K562 (cell line): ENCODE results near the gene SOHLH2. TPM values are rescaled to one million over a fixed set of nuclear protein-coding genes. Genes with fewer than 3 reads are reported as not detected.

ENCODE experiments used
- ATAC-seq: fragments of 200-7000 bp; cut with Tn5 transposase; 3 replicates; pipeline ENCODE4 v1.9.1; 2020; ENCODE audit warnings: moderate library complexity
- BruUV-seq: library from RNA; stranded (reverse); fragments of 400-500 nt; replicated peaks from 2 replicates; lab custom pipeline; 2021; lab: Mats Ljungman, UMichigan
- CTCF ChIA-PET: fragments of 300-600 bp; formaldehyde crosslinking; extraction: SDS; loops from one replicate; lab custom pipeline; 2021; ENCODE audit warnings: low intra/inter-chr PET ratio; lab: Yijun Ruan, JAX
- POLR2A ChIA-PET: fragments of 300-600, 350-650 bp; sonication (Branson Sonifier 250); formaldehyde crosslinking; extraction: SDS; loops from one replicate; lab custom pipeline; 2021; ENCODE audit warnings: antibody characterized with exemption, inconsistent platforms; lab: Yijun Ruan, JAX
- DNase-seq, 4 experiments: peaks; one replicate each; pipeline versions ENCODE4 v3.0.0 to v3.0.0-alpha.2; 2011 to 2018; ENCODE audit warnings: low spot score in 3 of 4, mixed read lengths in 3 of 4; ENCODE audit errors: extremely low read depth in 1 of 4
- FAIRE-seq: peaks from 2 replicates; lab custom pipeline; 2011; peaks lifted over from hg19 to GRCh38; lab: Jason Lieb, UNC
- H2AFZ ChIP-seq: 2 replicates; pipeline ENCODE4 v1.6.0; 2011; ENCODE audit warnings: low read depth, low read length, control low read depth, inconsistent platforms
- H3K27ac ChIP-seq: fragments of 200-600 bp; 3 replicates; pipeline ENCODE4 v1.8.0; 2011; ENCODE audit warnings: low read depth, mild to moderate bottlenecking, control low read depth, inconsistent platforms, low read length, moderate library complexity, mixed read lengths; ENCODE audit errors: extremely low read depth
- H3K27me3 ChIP-seq, 2 experiments: fragments of 300-600 bp in 1 of 2; 2 replicates in 1 of 2; 3 replicates in 1 of 2; pipeline versions ENCODE4 v1.6.0 to v1.8.0; 2011; ENCODE audit warnings: inconsistent platforms in 2 of 2, low read length in 2 of 2, mild to moderate bottlenecking in 1 of 2, mixed read lengths in 1 of 2, moderate library complexity in 1 of 2; ENCODE audit not compliant: control insufficient read depth in 2 of 2, insufficient read depth in 2 of 2
- H3K36me3 ChIP-seq: fragments of 300-600 bp; 3 replicates; pipeline ENCODE4 v1.8.0; 2011; ENCODE audit warnings: mild to moderate bottlenecking, low read length, inconsistent platforms; ENCODE audit not compliant: control insufficient read depth, insufficient read depth
- H3K4me1 ChIP-seq, 2 experiments: fragments of 200-600 bp in 1 of 2; replicated peaks in 1 of 2; 2 replicates in 1 of 2; 3 replicates in 1 of 2; pipeline versions ENCODE4 v1.5.1 to v1.8.0; 2011; ENCODE audit warnings: inconsistent platforms in 2 of 2, low read length in 2 of 2, mild to moderate bottlenecking in 1 of 2, mixed read lengths in 1 of 2, moderate library complexity in 1 of 2; ENCODE audit not compliant: control insufficient read depth in 2 of 2, insufficient read depth in 2 of 2
- H3K4me2 ChIP-seq: 2 replicates; pipeline ENCODE4 v1.6.1; 2011; ENCODE audit warnings: low read length, control low read depth, inconsistent platforms, mixed read lengths; ENCODE audit not compliant: insufficient read depth
- H3K4me3 ChIP-seq: fragments of 200-600 bp; sonication (generic), shearing (Covaris generic); 2 replicates; pipeline ENCODE4 v1.5.1; 2016; ENCODE audit warnings: control low read depth, inconsistent platforms
- H3K79me2 ChIP-seq: fragments of 200-600 bp; 3 replicates; pipeline ENCODE4 v1.8.0; 2011; ENCODE audit warnings: low read length, inconsistent platforms; ENCODE audit not compliant: control insufficient read depth, insufficient read depth
- H3K9ac ChIP-seq, 2 experiments: 2 replicates each; pipeline versions ENCODE4 v1.6.0 to v1.6.1; 2011; ENCODE audit warnings: low read depth in 2 of 2, low read length in 2 of 2, control low read depth in 1 of 2, inconsistent platforms in 1 of 2, mild to moderate bottlenecking in 1 of 2, mixed read lengths in 1 of 2; ENCODE audit not compliant: insufficient read depth in 1 of 2
- H3K9me1 ChIP-seq: one replicate; pipeline ENCODE4 v1.6.0; 2011; ENCODE audit warnings: inconsistent platforms, mild to moderate bottlenecking, low read length, moderate library complexity; ENCODE audit not compliant: control insufficient read depth, insufficient read depth
- H3K9me3 ChIP-seq: replicated peaks from 2 replicates; pipeline ENCODE4 v1.5.1; 2011; ENCODE audit warnings: low read depth, low read length, inconsistent platforms; ENCODE audit not compliant: control insufficient read depth, insufficient read depth
- H4K20me1 ChIP-seq: replicated peaks from 2 replicates; pipeline ENCODE4 v1.6.1; 2011; ENCODE audit warnings: low read length, inconsistent platforms, mixed read lengths; ENCODE audit not compliant: control insufficient read depth, insufficient read depth
- HEY1 ChIP-seq: fragments of 250-450 bp; sonication (Bioruptor Pico); IDR thresholded peaks from 2 replicates; pipeline ENCODE4 v1.5.0; 2020; ENCODE audit warnings: mild to moderate bottlenecking, moderate library complexity, borderline replicate concordance
- POLR2AphosphoS5 ChIP-seq: IDR thresholded peaks from 2 replicates; pipeline ENCODE4 v1.6.1; 2011; ENCODE audit warnings: mild to moderate bottlenecking, low read depth, low read length, moderate library complexity; ENCODE audit not compliant: control insufficient read depth, insufficient read depth
- SMARCB1 ChIP-seq: IDR thresholded peaks from 2 replicates; pipeline ENCODE4 v1.6.1; 2011; ENCODE audit warnings: improper control_type of control experiment, low read depth; ENCODE audit not compliant: insufficient read length
- WGBS: fragments of 100-300 bp; shearing (Covaris generic); methylation state at CpG from one replicate; pipeline ENCODE4 v1.1.6; 2016; ENCODE audit warnings: low coverage, mixed read lengths; ENCODE audit not compliant: insufficient coverage; ENCODE audit errors: missing lambda C conversion rate; 5-methylcytosine and 5-hydroxymethylcytosine counted together
- in situ Hi-C: fragments of 300-500 bp; cut with MboI; formaldehyde crosslinking; loops from 4 replicates; pipeline ENCODE4 v1.15.0; 2018; ENCODE audit warnings: inconsistent platforms, mixed read lengths
- intact Hi-C: fragments of 100-400 bp; cut with micrococcal nuclease; formaldehyde crosslinking; loops from 2 replicates; pipeline ENCODE4 v1.14.2; 2022
- polyA plus RNA-seq, 8 experiments: library from polyadenylated mRNA; depleted of rRNA in 4 of 8; stranded (reverse) in 5 of 8; unstranded in 3 of 8; fragments of >200 nt; fragmentation: Nextera tagmentation in 2 of 8; fragmentation: Illumina TruSeq in 1 of 8; extraction: Ambion mirVana in 2 of 8; extraction: Trizol in 1 of 8; gene quantifications; 2 replicates each; pipeline versions ENCODE4 v1.2.1 to v1.2.3, GENCODE V29; 2011 to 2014; ENCODE audit warnings: inconsistent platforms in 1 of 8, missing spikeins in 1 of 8
- total RNA-seq, 7 experiments: library from RNA; depleted of rRNA in 6 of 7; stranded (reverse); fragments of >200 nt in 6 of 7; fragmentation: Illumina TruSeq in 2 of 7; extraction: Trizol in 2 of 7; gene quantifications; 2 replicates each; pipeline versions ENCODE4 v1.2.1 to v1.2.3, GENCODE V29; 2011 to 2021; ENCODE audit warnings: low replicate concordance in 1 of 7

Gene SOHLH2
- total and polyA plus RNA-seq, 9 of the 15 experiments (the other 6 are each of a cell fraction or from before 2014, with no cell fraction given) = 10.3 to 26.7 (median 17.0) TPM

- Histone ChIP-seq H2AFZ (no peak overlapping the region), H3K9ac (no peak overlapping the region), H3K4me2 (no peak overlapping the region), H3K9me1 (no peaks in the 10 kb centered on the region), H3K27me3 (no peaks in the 10 kb centered on the region), H3K27ac (no peak overlapping the region), H3K4me1 (no peaks in the 10 kb centered on the region), H3K79me2 (no peaks in the 10 kb centered on the region), H3K4me3 (no peak overlapping the region), H4K20me1 (no peaks in the 10 kb centered on the region), H3K9me3 (no peaks in the 10 kb centered on the region)
- no peak for DNase-seq
- BruUV-seq = no TSS peak
- intact Hi-C loops (no loop called here), in situ Hi-C loops (no loop called here)
- ChIA-PET POLR2A (no interaction called here), CTCF (no interaction called here)
- no peak for FAIRE-seq
- WGBS = 33% methylated on average over 1 of the region's 1 CpG
- no peak for TF ChIP-seq SMARCB1
- no peak for TF ChIP-seq HEY1 (CRISPR knock-in tag)
- TF ChIP-seq, all 486 proteins: peak for 0
- H3K36me3 ChIP-seq = no peaks in the 10 kb centered on the region
- no peak for ATAC-seq
These were observed 21.1 kb downstream of the SOHLH2 start for GRCh38 chr13:36193151-36193855.

- Histone ChIP-seq H3K9ac (no peak overlapping the region), H3K27ac (no peak overlapping the region), H3K27me3 (no peaks in the 10 kb centered on the region), H3K4me2 (no peak overlapping the region), H3K9me3 (no peaks in the 10 kb centered on the region), H3K79me2 (no peaks in the 10 kb centered on the region), H4K20me1 (no peaks in the 10 kb centered on the region), H3K36me3 (no peaks in the 10 kb centered on the region), H3K9me1 (no peaks in the 10 kb centered on the region), H2AFZ (no peak overlapping the region), H3K4me1 (no peaks in the 10 kb centered on the region), H3K4me3 (no peak overlapping the region)
- in situ Hi-C loops (no loop called here), intact Hi-C loops (no loop called here)
- ChIA-PET POLR2A (no interaction called here), CTCF (no interaction called here)
- DNase-seq (no peak), FAIRE-seq (no peak), ATAC-seq (no peak)
- 30% methylated on average over 4 of the region's 6 CpGs for WGBS
- no peak for TF ChIP-seq POLR2AphosphoS5
- BruUV-seq = no TSS peak
These were observed 22.2 kb downstream of the SOHLH2 start for GRCh38 chr13:36192166-36192565.
